HepG2 (cell line): Measurements from ENCODE around the gene HYOU1. TPM values are rescaled to one million over a fixed set of nuclear protein-coding genes. Genes with fewer than 3 reads are reported as not detected.

Source experiments
- BORCS8-MEF2B ChIP-seq: sonication (generic); formaldehyde crosslinking; IDR thresholded peaks from 2 replicates; pipeline ENCODE4 v1.8.0; 2022; ENCODE audit warnings: mild to moderate bottlenecking, missing genetic modification reagents
- GMEB1 ChIP-seq: sonication (generic); formaldehyde crosslinking; IDR thresholded peaks from 2 replicates; pipeline ENCODE4 v1.5.1; 2020; ENCODE audit warnings: missing genetic modification reagents, mild to moderate bottlenecking, borderline replicate concordance
- NFYC ChIP-seq: IDR thresholded peaks from 2 replicates; pipeline ENCODE4 v1.6.1; 2016; ENCODE audit warnings: missing genetic modification reagents, missing compliant biosample characterization
- PAWR ChIP-seq: sonication (generic); formaldehyde crosslinking; IDR thresholded peaks from 2 replicates; pipeline ENCODE4 v1.4.0; 2020; ENCODE audit warnings: missing genetic modification reagents, mild to moderate bottlenecking, borderline replicate concordance
- PRMT3 ChIP-seq: sonication (generic); formaldehyde crosslinking; IDR thresholded peaks from 2 replicates; pipeline ENCODE4 v1.8.1; 2022; ENCODE audit warnings: low read depth, mild to moderate bottlenecking, moderate library complexity, missing genetic modification reagents, borderline replicate concordance
- SYNCRIP ChIP-seq: fragments of 200-400 bp; formaldehyde crosslinking; IDR thresholded peaks from 2 replicates; pipeline ENCODE4 v1.6.1; 2018; ENCODE audit warnings: mild to moderate bottlenecking, low read depth, low read length; ENCODE audit not compliant: insufficient read depth
- TMF1 ChIP-seq: sonication (generic); formaldehyde crosslinking; IDR thresholded peaks from 2 replicates; pipeline ENCODE4 v1.8.1; 2022; ENCODE audit warnings: low read depth, missing genetic modification reagents
- ZBTB42 ChIP-seq: sonication (generic); formaldehyde crosslinking; IDR thresholded peaks from 2 replicates; pipeline ENCODE4 v1.5.0; 2020; ENCODE audit warnings: mild to moderate bottlenecking, missing genetic modification reagents
- ZFAT ChIP-seq: sonication (generic); formaldehyde crosslinking; conservative IDR thresholded peaks from 2 replicates; pipeline ENCODE4 v1.8.1; 2023; ENCODE audit warnings: missing genetic modification reagents, inconsistent platforms
- ZNF264 ChIP-seq: sonication (generic); formaldehyde crosslinking; IDR thresholded peaks from 2 replicates; pipeline ENCODE4 v1.4.0; 2020; ENCODE audit warnings: missing genetic modification reagents
- ZNF569 ChIP-seq: sonication (generic); formaldehyde crosslinking; IDR thresholded peaks from 2 replicates; pipeline ENCODE4 v1.5.0; 2020; ENCODE audit warnings: mild to moderate bottlenecking, missing genetic modification reagents, moderate library complexity, borderline replicate concordance
- ZNF614 ChIP-seq: IDR thresholded peaks from 2 replicates; pipeline ENCODE4 v1.6.1; 2018; ENCODE audit warnings: missing biosample characterization, missing genetic modification reagents, inconsistent platforms, borderline replicate concordance
- ZNF772 ChIP-seq: sonication (generic); formaldehyde crosslinking; IDR thresholded peaks from 2 replicates; pipeline ENCODE4 v1.5.0; 2020; ENCODE audit warnings: mild to moderate bottlenecking, missing genetic modification reagents
- ZNF777 ChIP-seq: sonication (generic); formaldehyde crosslinking; IDR thresholded peaks from 2 replicates; pipeline ENCODE4 v1.4.0; 2020; ENCODE audit warnings: missing genetic modification reagents
- ZSCAN12 ChIP-seq: sonication (generic); formaldehyde crosslinking; IDR thresholded peaks from 2 replicates; pipeline ENCODE4 v1.9.0; 2021; ENCODE audit warnings: mild to moderate bottlenecking, missing genetic modification reagents
- polyA plus RNA-seq, 8 experiments: library from polyadenylated mRNA; depleted of rRNA in 3 of 8; stranded (reverse) in 7 of 8; unstranded in 1 of 8; fragments of >200 nt; fragmentation: Illumina TruSeq in 4 of 8; extraction: Trizol in 4 of 8; gene quantifications; 2 replicates each; pipeline versions ENCODE4 v1.2.1 to v1.2.3, GENCODE V29; 2011 to 2016; ENCODE audit warnings: low read depth in 4 of 8, missing spikeins in 1 of 8, mixed read lengths in 1 of 8; ENCODE audit not compliant: insufficient read depth in 1 of 8
- total RNA-seq, 5 experiments: library from RNA; depleted of rRNA; stranded (reverse); fragments of >200 nt; fragmentation: Illumina TruSeq; extraction: Trizol; gene quantifications; 2 replicates each; pipeline ENCODE4 v1.2.3, GENCODE V29; 2016; ENCODE audit warnings: low read depth in 1 of 5
- TF ChIP-seq, protein P1 (sequence below): sonication (generic); formaldehyde crosslinking; IDR thresholded peaks from 2 replicates; pipeline ENCODE4 v1.8.0; 2022; ENCODE audit warnings: mild to moderate bottlenecking, missing genetic modification reagents
- TF ChIP-seq, protein P2 (sequence below): sonication (generic); formaldehyde crosslinking; IDR thresholded peaks from 2 replicates; pipeline ENCODE4 v1.4.0; 2020; ENCODE audit warnings: missing genetic modification reagents
- TF ChIP-seq, protein P3 (sequence below): sonication (generic); formaldehyde crosslinking; conservative IDR thresholded peaks from 2 replicates; pipeline ENCODE4 v1.4.0; 2020; ENCODE audit warnings: missing genetic modification reagents
- TF ChIP-seq, protein P4 (sequence below): sonication (generic); formaldehyde crosslinking; IDR thresholded peaks from 2 replicates; pipeline ENCODE4 v1.5.1; 2020; ENCODE audit warnings: missing genetic modification reagents, mild to moderate bottlenecking, borderline replicate concordance

Gene HYOU1
- total and polyA plus RNA-seq, 2 of the 13 experiments (the other 11 are each of a cell fraction or from before 2014, with no cell fraction given): 127 to 155 TPM

GRCh38 chr11:119095066-119095880, 38.3 kb upstream of the HYOU1 start (continued):
- TF ChIP-seq ZNF569 (peak; percentile 73; the same call in 1 of the 2 replicates), SYNCRIP (no peak), PRMT3 (CRISPR knock-in tag) (peak; percentile 96), PAWR (peak; percentile 46; the same call in 1 of the 2 replicates), NFYC (CRISPR knock-in tag) (peak; percentile 95), ZNF777 (peak; percentile 52; the same call in 1 of the 2 replicates), ZNF614 (CRISPR knock-in tag) (no peak), TMF1 (peak; percentile 97; the same call in 1 of the 2 replicates), ZNF264 (CRISPR knock-in tag) (peak; percentile 25; the same call in 1 of the 2 replicates), ZNF772 (CRISPR knock-in tag) (peak; percentile 86; the same call in 1 of the 2 replicates), ZSCAN12 (CRISPR knock-in tag) (no peak; the same call in 1 of the 2 replicates), ZBTB42 (no peak), BORCS8-MEF2B (peak; percentile 98), ZFAT (CRISPR knock-in tag) (no peak), GMEB1 (CRISPR knock-in tag) (peak; percentile 86)
- TF ChIP-seq, protein P1, sequence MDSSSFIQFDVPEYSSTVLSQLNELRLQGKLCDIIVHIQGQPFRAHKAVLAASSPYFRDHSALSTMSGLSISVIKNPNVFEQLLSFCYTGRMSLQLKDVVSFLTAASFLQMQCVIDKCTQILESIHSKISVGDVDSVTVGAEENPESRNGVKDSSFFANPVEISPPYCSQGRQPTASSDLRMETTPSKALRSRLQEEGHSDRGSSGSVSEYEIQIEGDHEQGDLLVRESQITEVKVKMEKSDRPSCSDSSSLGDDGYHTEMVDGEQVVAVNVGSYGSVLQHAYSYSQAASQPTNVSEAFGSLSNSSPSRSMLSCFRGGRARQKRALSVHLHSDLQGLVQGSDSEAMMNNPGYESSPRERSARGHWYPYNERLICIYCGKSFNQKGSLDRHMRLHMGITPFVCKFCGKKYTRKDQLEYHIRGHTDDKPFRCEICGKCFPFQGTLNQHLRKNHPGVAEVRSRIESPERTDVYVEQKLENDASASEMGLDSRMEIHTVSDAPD (CRISPR knock-in tag): 0 out of 2 replicates have a peak, but pooled peaks have one; percentile 52
- TF ChIP-seq, protein P2, sequence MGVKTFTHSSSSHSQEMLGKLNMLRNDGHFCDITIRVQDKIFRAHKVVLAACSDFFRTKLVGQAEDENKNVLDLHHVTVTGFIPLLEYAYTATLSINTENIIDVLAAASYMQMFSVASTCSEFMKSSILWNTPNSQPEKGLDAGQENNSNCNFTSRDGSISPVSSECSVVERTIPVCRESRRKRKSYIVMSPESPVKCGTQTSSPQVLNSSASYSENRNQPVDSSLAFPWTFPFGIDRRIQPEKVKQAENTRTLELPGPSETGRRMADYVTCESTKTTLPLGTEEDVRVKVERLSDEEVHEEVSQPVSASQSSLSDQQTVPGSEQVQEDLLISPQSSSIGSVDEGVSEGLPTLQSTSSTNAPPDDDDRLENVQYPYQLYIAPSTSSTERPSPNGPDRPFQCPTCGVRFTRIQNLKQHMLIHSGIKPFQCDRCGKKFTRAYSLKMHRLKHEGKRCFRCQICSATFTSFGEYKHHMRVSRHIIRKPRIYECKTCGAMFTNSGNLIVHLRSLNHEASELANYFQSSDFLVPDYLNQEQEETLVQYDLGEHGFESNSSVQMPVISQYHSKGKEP (CRISPR knock-in tag): peak; percentile 62; the same call in 1 of the 2 replicates
- TF ChIP-seq, protein P3, sequence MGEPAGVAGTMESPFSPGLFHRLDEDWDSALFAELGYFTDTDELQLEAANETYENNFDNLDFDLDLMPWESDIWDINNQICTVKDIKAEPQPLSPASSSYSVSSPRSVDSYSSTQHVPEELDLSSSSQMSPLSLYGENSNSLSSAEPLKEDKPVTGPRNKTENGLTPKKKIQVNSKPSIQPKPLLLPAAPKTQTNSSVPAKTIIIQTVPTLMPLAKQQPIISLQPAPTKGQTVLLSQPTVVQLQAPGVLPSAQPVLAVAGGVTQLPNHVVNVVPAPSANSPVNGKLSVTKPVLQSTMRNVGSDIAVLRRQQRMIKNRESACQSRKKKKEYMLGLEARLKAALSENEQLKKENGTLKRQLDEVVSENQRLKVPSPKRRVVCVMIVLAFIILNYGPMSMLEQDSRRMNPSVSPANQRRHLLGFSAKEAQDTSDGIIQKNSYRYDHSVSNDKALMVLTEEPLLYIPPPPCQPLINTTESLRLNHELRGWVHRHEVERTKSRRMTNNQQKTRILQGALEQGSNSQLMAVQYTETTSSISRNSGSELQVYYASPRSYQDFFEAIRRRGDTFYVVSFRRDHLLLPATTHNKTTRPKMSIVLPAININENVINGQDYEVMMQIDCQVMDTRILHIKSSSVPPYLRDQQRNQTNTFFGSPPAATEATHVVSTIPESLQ (CRISPR knock-in tag): 0 out of 2 replicates have a peak, but pooled peaks have one; percentile 39
- TF ChIP-seq, protein P4, sequence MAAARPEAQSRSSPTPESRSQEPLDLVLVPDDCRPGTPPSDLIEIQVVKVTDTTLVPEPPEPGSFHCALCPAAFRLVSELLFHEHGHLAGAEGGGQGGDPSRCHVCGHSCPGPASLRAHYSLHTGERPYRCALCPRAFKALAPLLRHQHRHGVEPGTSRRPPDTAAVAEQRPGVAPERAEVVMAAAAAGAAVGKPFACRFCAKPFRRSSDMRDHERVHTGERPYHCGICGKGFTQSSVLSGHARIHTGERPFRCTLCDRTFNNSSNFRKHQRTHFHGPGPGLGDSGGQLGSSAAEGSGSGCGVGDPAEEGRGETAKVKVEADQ: peak; percentile 95
